HCT116 (cell line): ENCODE results near the gene BRDT. TPM values are rescaled to one million over a fixed set of nuclear protein-coding genes. Genes with fewer than 3 reads are reported as not detected.

ENCODE experiments used
- ATAC-seq: fragments of 200-7000 bp; cut with Tn5 transposase; 2 replicates; pipeline ENCODE4 v1.9.1; 2020; ENCODE audit warnings: mild to moderate bottlenecking, moderate library complexity
- BruUV-seq: library from RNA; stranded (reverse); fragments of 400-500 nt; replicated peaks from 2 replicates; lab custom pipeline; 2021; lab: Mats Ljungman, UMichigan
- CTCF ChIA-PET: fragments of 300-600 bp; sonication (Branson Sonifier 250); formaldehyde crosslinking; loops from one replicate; lab custom pipeline; 2021; ENCODE audit warnings: antibody characterized with exemption; lab: Charles Lee
- POLR2A ChIA-PET: fragments of 300-600, 350-600 bp; sonication (Branson Sonifier 250); formaldehyde crosslinking; loops from one replicate; lab custom pipeline; 2021; ENCODE audit warnings: antibody characterized with exemption; lab: Charles Lee
- RAD21 ChIA-PET, 2 experiments: fragments of 300-600 bp; sonication (Branson Sonifier 250); formaldehyde crosslinking; loops; one replicate each; lab custom pipeline; 2023; ENCODE audit warnings: low total read pairs in 2 of 2; ENCODE audit not compliant: uncharacterized antibody in 2 of 2, unreplicated experiment in 2 of 2, low non-redundant PET in 1 of 2; lab: Charles Lee
- DNase-seq: peaks from one replicate; pipeline ENCODE4 v3.0.0-alpha.2; 2010; ENCODE audit warnings: low read depth, low spot score
- H2AFZ ChIP-seq: fragments of 200-600 bp; shearing (Covaris generic), sonication (generic); 2 replicates; pipeline ENCODE4 v1.6.1; 2017; ENCODE audit warnings: low read depth, mixed run types, mixed read lengths, antibody characterized with exemption, low read length; ENCODE audit not compliant: poor library complexity, severe bottlenecking
- H3K27ac ChIP-seq: 2 replicates; pipeline ENCODE4 v1.5.1; 2012; ENCODE audit warnings: low read depth, low read length
- H3K27me3 ChIP-seq: fragments of 200-600 bp; sonication (generic); 2 replicates; pipeline ENCODE4 v1.6.1; 2016; ENCODE audit warnings: mixed run types, low read length, mixed read lengths; ENCODE audit not compliant: insufficient read depth
- H3K36me3 ChIP-seq, 2 experiments: fragments of 200-500 bp in 1 of 2; fragments of 200-600 bp in 1 of 2; sonication (Bioruptor generic) in 1 of 2; sonication (generic) in 1 of 2; 2 replicates each; pipeline versions ENCODE4 v1.5.1 to v1.6.1; 2014 to 2016; ENCODE audit warnings: low read length in 2 of 2, inconsistent platforms in 1 of 2, mixed read lengths in 1 of 2, mixed run types in 1 of 2; ENCODE audit not compliant: insufficient read depth in 2 of 2, control insufficient read depth in 1 of 2
- H3K4me1 ChIP-seq, 2 experiments: fragments of 200-600 bp in 1 of 2; sonication (generic) in 1 of 2; 2 replicates each; pipeline versions ENCODE4 v1.5.1 to v1.6.1; 2012 to 2017; ENCODE audit warnings: low read length in 2 of 2, inconsistent platforms in 1 of 2, mild to moderate bottlenecking in 1 of 2, mixed read lengths in 1 of 2, mixed run types in 1 of 2, moderate library complexity in 1 of 2; ENCODE audit not compliant: insufficient read depth in 2 of 2, control insufficient read depth in 1 of 2
- H3K4me2 ChIP-seq: fragments of 200-600 bp; sonication (generic); 2 replicates; pipeline ENCODE4 v1.6.1; 2017; ENCODE audit warnings: mixed run types, low read length, mixed read lengths
- H3K4me3 ChIP-seq, 2 experiments: fragments of 200-600 bp in 1 of 2; sonication (generic) in 1 of 2; replicated peaks in 1 of 2; 2 replicates each; pipeline ENCODE4 v1.5.1; 2011 to 2016; ENCODE audit warnings: low read length in 2 of 2, control low read depth in 1 of 2, low read depth in 1 of 2, mild to moderate bottlenecking in 1 of 2, mixed read lengths in 1 of 2, mixed run types in 1 of 2
- H3K79me2 ChIP-seq: fragments of 200-600 bp; sonication (generic); 2 replicates; pipeline ENCODE4 v1.6.1; 2017; ENCODE audit warnings: mild to moderate bottlenecking, mixed run types, low read length, moderate library complexity, mixed read lengths; ENCODE audit not compliant: insufficient read depth
- H3K9ac ChIP-seq: fragments of 200-600 bp; sonication (generic); 2 replicates; pipeline ENCODE4 v1.6.1; 2016; ENCODE audit warnings: low read length, mixed read lengths
- H3K9me2 ChIP-seq: fragments of 200-600 bp; sonication (generic), shearing (Covaris generic); 2 replicates; pipeline ENCODE4 v1.6.1; 2017; ENCODE audit warnings: mixed run types, mild to moderate bottlenecking, moderate library complexity; ENCODE audit not compliant: insufficient read depth
- H3K9me3 ChIP-seq, 2 experiments: fragments of 200-500 bp in 1 of 2; fragments of 200-600 bp in 1 of 2; sonication (Bioruptor generic) in 1 of 2; sonication (generic) in 1 of 2; 2 replicates each; pipeline ENCODE4 v1.6.1; 2014 to 2017; ENCODE audit warnings: low read length in 2 of 2, mixed read lengths in 2 of 2, inconsistent platforms in 1 of 2, low read depth in 1 of 2, mild to moderate bottlenecking in 1 of 2, mixed run types in 1 of 2, moderate library complexity in 1 of 2; ENCODE audit not compliant: control insufficient read depth in 1 of 2, insufficient read depth in 1 of 2
- H4K20me1 ChIP-seq: fragments of 200-600 bp; sonication (generic), shearing (Covaris generic); 2 replicates; pipeline ENCODE4 v1.6.1; 2017; ENCODE audit warnings: mixed run types, mild to moderate bottlenecking, moderate library complexity; ENCODE audit not compliant: insufficient read depth
- CBX3 ChIP-seq: IDR thresholded peaks from 2 replicates; pipeline ENCODE4 v1.6.1; 2012; ENCODE audit warnings: low read depth
- CEBPB ChIP-seq: IDR thresholded peaks from 2 replicates; pipeline ENCODE4 v1.6.1; 2012; ENCODE audit warnings: low read depth
- ELF1 ChIP-seq: IDR thresholded peaks from 2 replicates; pipeline ENCODE4 v1.6.1; 2012; ENCODE audit warnings: low read depth, borderline replicate concordance
- EZH2phosphoT487 ChIP-seq: fragments of 200-600 bp; IDR thresholded peaks from 2 replicates; pipeline ENCODE4 v1.6.1; 2018; ENCODE audit warnings: antibody characterized with exemption, borderline replicate concordance
- FOSL1 ChIP-seq: IDR thresholded peaks from 2 replicates; pipeline ENCODE4 v1.6.1; 2012; ENCODE audit warnings: low read depth
- JUND ChIP-seq: IDR thresholded peaks from 2 replicates; pipeline ENCODE4 v1.6.1; 2012
- MAX ChIP-seq: IDR thresholded peaks from 2 replicates; pipeline ENCODE4 v1.6.1; 2012
- POLR2A ChIP-seq: IDR thresholded peaks from 2 replicates; pipeline ENCODE4 v1.7.0; 2011; ENCODE audit warnings: borderline replicate concordance; ENCODE audit not compliant: insufficient read depth, insufficient read length; ENCODE audit errors: extremely low read depth
- POLR2AphosphoS5 ChIP-seq: IDR thresholded peaks from 2 replicates; pipeline ENCODE4 v1.6.1; 2011; ENCODE audit warnings: mild to moderate bottlenecking, low read depth, low read length, moderate library complexity
- RAD21 ChIP-seq: IDR thresholded peaks from 2 replicates; pipeline ENCODE4 v1.6.1; 2012; ENCODE audit warnings: low read depth, mild to moderate bottlenecking
- REST ChIP-seq: IDR thresholded peaks from 2 replicates; pipeline ENCODE4 v1.6.1; 2012; ENCODE audit warnings: low read depth
- SP1 ChIP-seq: IDR thresholded peaks from 2 replicates; pipeline ENCODE4 v1.6.1; 2012; ENCODE audit warnings: low read depth
- SRF ChIP-seq: IDR thresholded peaks from 2 replicates; pipeline ENCODE4 v1.6.1; 2012; ENCODE audit warnings: low read depth
- TCF7L2 ChIP-seq: IDR thresholded peaks from 2 replicates; pipeline ENCODE4 v1.7.0; 2011; ENCODE audit warnings: borderline replicate concordance, inconsistent platforms; ENCODE audit not compliant: insufficient read depth, insufficient read length; ENCODE audit errors: extremely low read depth
- YY1 ChIP-seq: IDR thresholded peaks from 2 replicates; pipeline ENCODE4 v1.6.1; 2011; ENCODE audit warnings: low read length, low read depth, moderate library complexity, mild to moderate bottlenecking; ENCODE audit not compliant: insufficient replicate concordance; ENCODE audit errors: extremely low read depth
- ZBTB33 ChIP-seq: IDR thresholded peaks from 2 replicates; pipeline ENCODE4 v1.6.1; 2011; ENCODE audit warnings: mild to moderate bottlenecking, low read length, moderate library complexity; ENCODE audit not compliant: insufficient replicate concordance; ENCODE audit errors: extremely low read depth
- ZFX ChIP-seq: fragments of 450-650 bp; IDR thresholded peaks from 2 replicates; pipeline ENCODE4 v1.6.1; 2017
- ZNF274 ChIP-seq: fragments of 200-500 bp; sonication (Bioruptor generic); IDR thresholded peaks from 2 replicates; pipeline ENCODE4 v1.6.1; 2014; ENCODE audit warnings: mild to moderate bottlenecking, low read depth, low read length, inconsistent platforms
- intact Hi-C: fragments of 100-400 bp; cut with micrococcal nuclease; formaldehyde crosslinking; loops from 2 replicates; pipeline ENCODE4 v1.10.0; 2022
- total RNA-seq: library from RNA; stranded (reverse); gene quantifications from one replicate; pipeline ENCODE4 v1.2.1, GENCODE V29; 2021; ENCODE audit not compliant: unreplicated experiment

Gene BRDT
- total RNA-seq, 1 experiment from 2014 or later, result not detected

DNA sequence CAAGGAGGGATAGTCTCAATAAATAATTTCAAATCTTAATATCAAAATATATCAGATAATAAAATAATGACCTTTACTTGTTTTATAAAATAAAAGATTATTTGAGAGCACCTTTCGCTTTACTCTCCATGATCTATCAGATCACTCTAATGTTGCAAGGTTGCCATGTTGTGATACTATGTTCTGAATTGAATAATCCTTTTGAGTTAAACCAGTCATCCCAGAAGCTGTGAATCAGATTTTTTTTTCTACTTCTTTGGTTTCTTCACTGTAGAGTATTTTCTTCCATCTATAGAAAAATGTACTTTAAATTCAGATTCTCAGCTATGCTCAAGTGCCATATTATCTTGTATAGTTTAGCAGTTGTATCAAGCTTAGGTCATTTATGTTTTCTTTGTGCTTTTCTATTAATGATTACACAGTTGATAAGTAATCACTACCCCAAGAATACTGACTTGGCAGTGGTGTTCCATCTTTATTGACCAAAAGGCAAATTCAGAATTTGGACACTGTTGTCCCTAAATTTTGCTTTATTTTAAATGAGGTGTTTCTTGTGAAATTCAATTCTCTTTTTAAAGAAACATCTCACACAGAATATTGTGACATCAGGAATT lies 32.9 kb downstream of the BRDT start (continued):
- TF ChIP-seq POLR2AphosphoS5 (no peak), YY1 (no peak), ELF1 (no peak), MAX (no peak), SP1 (no peak), FOSL1 (no peak), ZNF274 (no peak), JUND (no peak), POLR2A (no peak), TCF7L2 (no peak)
- TF ChIP-seq, all 23 proteins: peak for 0

DNA sequence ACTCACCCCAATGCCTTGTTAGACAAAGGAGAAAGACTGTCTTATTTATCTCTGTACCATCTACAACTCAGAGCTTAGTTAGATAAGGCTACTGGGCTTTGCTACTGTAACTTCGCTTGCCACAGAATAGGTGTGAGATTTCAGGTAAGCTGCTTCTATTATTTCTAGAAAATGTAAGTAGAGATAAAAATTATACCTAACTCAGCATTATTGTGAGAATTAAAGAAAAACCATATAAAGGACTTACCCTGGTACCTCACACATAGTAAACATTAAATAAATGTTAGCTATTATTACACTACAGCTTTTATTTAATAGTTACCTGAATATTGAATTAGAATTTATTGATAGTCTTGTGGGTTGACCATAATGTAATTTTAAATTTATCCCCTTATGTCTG lies 44.1 kb downstream of the BRDT start:
- H3K9me2 ChIP-seq, result no peaks in the 10 kb centered on the region
- H3K9ac ChIP-seq, result no peak overlapping the region
- no peaks in the 10 kb centered on the region for H3K27me3 ChIP-seq
- RAD21 ChIA-PET, result interaction anchor here in 1 of 2 experiments (0.6 to 1.0 kb wide), 2 partner anchors 298 to 342 kb away, joined by 3 read pairs; no protein-coding TSS in a partner anchor
- CTCF ChIA-PET, result interaction anchor here (1.6 kb wide), 1 partner anchor 298 kb away, joined by 6 read pairs; no protein-coding TSS in a partner anchor
- no peaks in the 10 kb centered on the region for H3K79me2 ChIP-seq
- POLR2A ChIA-PET, result no interaction called here
- intact Hi-C loops, result no loop called here
- H3K36me3 ChIP-seq, result no peaks in the 10 kb centered on the region
- no peaks in the 10 kb centered on the region for H3K9me3 ChIP-seq
- TF ChIP-seq EZH2phosphoT487, result no peak
- TF ChIP-seq RAD21, result no peak
- TF ChIP-seq CEBPB, result no peak
- no peak for TF ChIP-seq FOSL1
- no peak for TF ChIP-seq CBX3
- no peak for TF ChIP-seq REST
- TF ChIP-seq SRF, result no peak
- no peak for TF ChIP-seq ZNF274
- no peak for TF ChIP-seq ZBTB33
- no peak for TF ChIP-seq ZFX
- no peak overlapping the region for H3K27ac ChIP-seq
- no peak overlapping the region for H3K4me2 ChIP-seq
- no peak for ATAC-seq
- H4K20me1 ChIP-seq, result no peaks in the 10 kb centered on the region
- no peaks in the 10 kb centered on the region for H3K4me1 ChIP-seq
- H3K4me3 ChIP-seq, result no peak overlapping the region
- peak overlapping the region; percentile 7 for H2AFZ ChIP-seq
- DNase-seq, result no peak
- no TSS peak for BruUV-seq
